IMR-90 (cell line): Measurements from ENCODE around the gene ZNF835.

ENCODE experiments used
- POLR2A ChIP-seq: IDR thresholded peaks from 2 replicates; pipeline ENCODE4 v1.6.1; 2012; ENCODE audit warnings: mild to moderate bottlenecking, low read depth, low read length
- RAD21 ChIP-seq: IDR thresholded peaks from 2 replicates; pipeline ENCODE4 v1.6.1; 2012; ENCODE audit warnings: low read length, improper control_type of control experiment
- RFX5 ChIP-seq: IDR thresholded peaks from 2 replicates; pipeline ENCODE4 v1.8.0; 2012; ENCODE audit warnings: low read depth, mild to moderate bottlenecking, low read length, moderate library complexity
- SMC3 ChIP-seq: fragments of 150-350 bp; IDR thresholded peaks from 2 replicates; pipeline ENCODE4 v1.6.1; 2016; ENCODE audit warnings: low read depth, mild to moderate bottlenecking, antibody characterized with exemption, low read length, moderate library complexity
- TF ChIP-seq, protein P1 (sequence below): conservative IDR thresholded peaks from 2 replicates; pipeline ENCODE4 v1.5.1; 2012; ENCODE audit warnings: mild to moderate bottlenecking, low read depth, low read length, improper control_type of control experiment

- TF ChIP-seq, protein P1, sequence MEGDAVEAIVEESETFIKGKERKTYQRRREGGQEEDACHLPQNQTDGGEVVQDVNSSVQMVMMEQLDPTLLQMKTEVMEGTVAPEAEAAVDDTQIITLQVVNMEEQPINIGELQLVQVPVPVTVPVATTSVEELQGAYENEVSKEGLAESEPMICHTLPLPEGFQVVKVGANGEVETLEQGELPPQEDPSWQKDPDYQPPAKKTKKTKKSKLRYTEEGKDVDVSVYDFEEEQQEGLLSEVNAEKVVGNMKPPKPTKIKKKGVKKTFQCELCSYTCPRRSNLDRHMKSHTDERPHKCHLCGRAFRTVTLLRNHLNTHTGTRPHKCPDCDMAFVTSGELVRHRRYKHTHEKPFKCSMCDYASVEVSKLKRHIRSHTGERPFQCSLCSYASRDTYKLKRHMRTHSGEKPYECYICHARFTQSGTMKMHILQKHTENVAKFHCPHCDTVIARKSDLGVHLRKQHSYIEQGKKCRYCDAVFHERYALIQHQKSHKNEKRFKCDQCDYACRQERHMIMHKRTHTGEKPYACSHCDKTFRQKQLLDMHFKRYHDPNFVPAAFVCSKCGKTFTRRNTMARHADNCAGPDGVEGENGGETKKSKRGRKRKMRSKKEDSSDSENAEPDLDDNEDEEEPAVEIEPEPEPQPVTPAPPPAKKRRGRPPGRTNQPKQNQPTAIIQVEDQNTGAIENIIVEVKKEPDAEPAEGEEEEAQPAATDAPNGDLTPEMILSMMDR, result no peak
- TF ChIP-seq POLR2A (no peak), SMC3 (no peak), RFX5 (no peak), RAD21 (no peak)
These were observed at the start of gene ZNF835 for GRCh38 chr19:56671613-56671994.
